GM19438 (cell line): Measurements from ENCODE around the gene INO80E.
"Not testable (repeated sequence)": the region's sequence is repeated elsewhere in the genome, so short reads cannot be mapped to it uniquely, and the experiment has no call there.

ENCODE experiments used
- ATAC-seq: cut with Tn5 transposase; IDR thresholded peaks from one replicate; pipeline ENCODE4 v1.9.1; 2021; ENCODE audit warnings: low read depth; ENCODE audit not compliant: unreplicated experiment

INO80E gene

GRCh38 chr16:30030011-30030685 is 34.1 kb downstream of the INO80E start:
- ATAC-seq: no peak

- ATAC-seq: no peak
Observed at GRCh38 chr16:30030841-30031413, 34.9 kb downstream of the INO80E start, which contains the start of gene TLCD3B. TSS of gene TLCD3B (minus strand) at chr16:30031271. CDS start at chr16:30030527, 744 bp downstream.

DNA sequence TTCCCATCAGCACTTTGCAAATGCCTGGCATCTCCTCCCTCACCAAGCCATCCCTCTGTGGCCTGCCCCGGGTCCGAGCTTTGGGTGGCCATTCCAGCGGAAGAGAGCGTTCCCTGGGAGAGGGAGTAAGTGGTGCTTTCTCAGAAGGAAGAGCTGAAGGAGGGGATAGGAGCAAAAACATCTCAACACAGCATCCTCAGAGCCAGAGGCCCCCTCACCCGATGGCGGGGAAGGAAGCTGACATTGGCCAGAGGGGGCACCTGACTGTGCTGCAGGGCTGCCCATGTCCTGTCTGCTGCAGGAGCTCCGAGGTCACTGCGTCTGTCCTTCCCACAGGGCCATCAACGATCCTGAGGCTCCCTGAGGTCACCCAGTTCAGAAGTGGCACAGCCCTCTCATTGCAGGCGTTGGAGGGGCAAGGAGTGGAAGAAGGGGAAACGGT is 35.5 kb downstream of the INO80E start:
- ATAC-seq: no peak

- ATAC-seq: no peak
Observed at GRCh38 chr16:30032083-30032819, 36.2 kb downstream of the INO80E start.

DNA sequence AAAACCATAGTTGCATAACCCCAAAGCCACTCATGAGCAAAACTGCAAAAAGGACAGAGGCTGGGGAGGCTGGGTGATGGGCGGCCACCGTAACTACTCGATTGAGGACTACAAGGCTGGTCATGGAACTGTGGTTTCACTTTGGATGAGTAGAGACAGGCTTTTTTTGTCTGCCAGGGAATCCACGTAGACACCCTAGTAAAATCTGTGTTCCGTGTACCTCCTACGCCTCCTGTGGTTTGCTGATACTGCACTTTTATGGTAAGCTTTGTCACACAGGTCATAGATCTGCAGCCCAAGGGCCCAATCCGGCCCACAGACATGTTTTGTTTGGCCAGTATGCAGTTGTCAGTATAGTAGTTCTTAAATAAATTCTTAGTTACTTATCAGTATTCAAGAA is 37.2 kb downstream of the INO80E start:
- ATAC-seq: no peak

DNA sequence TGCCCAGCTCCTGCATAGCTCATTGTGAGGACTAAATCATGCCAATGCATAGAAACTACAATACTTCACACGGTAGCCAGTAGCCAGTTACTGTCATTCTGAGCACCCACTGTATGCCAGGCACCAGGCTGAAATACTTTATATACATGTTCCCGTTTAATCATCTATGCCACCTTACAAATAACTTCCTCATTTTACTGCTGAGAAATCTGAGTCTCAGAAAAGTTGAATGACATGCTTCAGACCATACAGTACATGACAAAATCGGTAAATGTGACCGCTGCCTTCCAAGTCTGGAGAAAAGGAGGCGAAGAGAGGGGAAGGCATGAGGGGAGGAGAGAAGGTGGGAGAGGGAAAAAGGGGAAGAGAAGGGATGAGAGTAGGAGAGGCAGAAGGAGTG is 44.2 kb downstream of the INO80E start:
- no peak for ATAC-seq

DNA sequence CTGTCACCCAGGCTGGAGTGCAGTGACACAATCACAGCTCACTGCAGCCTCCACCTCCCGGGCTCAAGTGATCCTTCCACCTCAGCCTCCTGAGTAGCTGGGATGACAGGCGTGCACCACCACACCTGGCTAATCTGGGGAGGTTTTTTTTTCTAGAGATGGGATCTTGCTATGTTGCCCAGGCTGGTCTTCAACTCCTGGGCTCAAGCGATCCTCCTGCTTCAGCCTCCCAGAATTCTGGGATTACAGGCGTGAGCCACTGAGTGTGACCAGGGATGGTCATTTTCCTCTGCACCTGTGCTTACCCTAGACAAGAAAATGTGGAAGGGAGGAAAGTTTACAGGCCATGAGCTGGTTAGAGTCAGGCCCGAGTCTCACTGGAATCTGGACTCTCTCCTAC is 44.6 kb downstream of the INO80E start:
- not testable (repeated sequence) for ATAC-seq

DNA sequence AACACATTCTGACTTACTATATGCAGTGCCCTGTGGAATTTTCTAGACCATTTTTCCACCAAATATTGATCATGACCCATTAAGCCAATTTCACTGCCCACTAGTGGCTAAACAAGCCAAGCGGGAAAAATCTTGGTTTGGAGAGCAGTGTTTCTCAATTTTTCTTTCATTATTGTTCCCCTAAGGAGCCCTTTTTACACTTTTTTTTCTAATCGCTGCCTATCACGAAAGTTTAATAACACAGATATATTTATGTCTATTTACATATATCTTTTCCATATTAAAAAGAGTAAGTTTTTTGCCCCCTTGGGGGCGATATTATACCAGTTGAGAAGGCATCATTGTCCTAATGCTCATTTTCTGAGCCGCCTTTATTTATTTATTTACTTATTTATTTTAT is 45.8 kb downstream of the INO80E start:
- ATAC-seq: no peak

DNA sequence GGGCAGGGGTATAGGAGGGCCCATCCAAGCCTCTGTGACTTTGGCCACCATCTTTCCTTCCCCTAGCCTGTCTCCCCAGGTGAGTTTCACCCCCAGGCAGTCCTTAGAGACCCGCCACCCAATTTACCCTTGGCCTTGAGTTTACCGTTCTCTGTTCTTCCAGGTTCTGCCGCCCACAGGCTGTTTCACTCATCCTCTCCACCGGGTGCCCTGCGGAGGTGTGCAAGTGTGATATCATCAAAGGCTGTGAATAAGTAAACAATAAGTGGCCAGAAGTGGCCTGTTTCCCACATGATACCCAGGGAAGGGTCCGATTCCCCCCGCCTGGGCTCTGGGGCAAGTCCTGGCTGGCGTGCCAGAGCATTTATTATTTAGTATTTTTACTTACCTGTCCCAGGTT is 50.1 kb downstream of the INO80E start:
- ATAC-seq: no peak

GRCh38 chr16:30046588-30046987 is 50.5 kb downstream of the INO80E start:
- no peak for ATAC-seq

DNA sequence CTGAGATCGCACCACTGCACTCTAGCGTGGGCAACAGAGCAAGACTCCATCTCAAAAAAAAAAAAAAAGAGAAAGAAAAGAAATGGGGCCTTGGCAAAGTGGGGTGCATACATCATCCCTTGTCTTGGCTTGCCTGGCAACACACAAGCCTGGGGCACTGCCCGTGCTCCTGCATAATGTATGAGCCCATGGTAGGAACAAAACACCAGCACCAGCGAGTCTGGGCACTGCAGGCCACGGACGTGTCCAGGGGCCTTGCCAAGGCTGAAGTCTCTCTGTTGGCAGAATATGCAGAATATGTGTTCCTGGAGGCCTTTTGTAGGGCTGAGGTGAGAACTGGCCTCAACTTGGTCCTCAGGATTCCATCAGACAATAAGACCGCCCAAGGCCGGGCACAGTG is 53.8 kb downstream of the INO80E start:
- no peak for ATAC-seq

DNA sequence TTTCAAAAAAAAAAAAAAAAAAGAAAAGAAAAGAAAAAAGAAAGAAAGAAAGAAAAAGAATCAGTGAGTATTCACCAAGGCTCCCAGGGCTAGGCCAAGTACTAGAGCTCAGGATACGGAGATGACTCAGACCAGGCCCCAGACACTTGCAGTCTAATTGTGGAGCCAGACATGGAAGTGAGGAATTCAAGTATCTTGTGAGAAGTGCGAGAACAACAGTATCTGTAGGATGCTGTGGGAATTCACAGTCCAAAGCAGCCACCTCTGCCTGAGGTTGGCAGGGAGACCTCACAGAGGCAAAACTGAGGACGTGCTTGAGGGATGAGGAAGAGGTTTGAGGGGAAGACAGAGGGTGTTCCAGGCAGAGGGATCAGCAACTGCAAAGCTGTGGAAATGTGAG is 55.5 kb downstream of the INO80E start:
- ATAC-seq: no peak

DNA sequence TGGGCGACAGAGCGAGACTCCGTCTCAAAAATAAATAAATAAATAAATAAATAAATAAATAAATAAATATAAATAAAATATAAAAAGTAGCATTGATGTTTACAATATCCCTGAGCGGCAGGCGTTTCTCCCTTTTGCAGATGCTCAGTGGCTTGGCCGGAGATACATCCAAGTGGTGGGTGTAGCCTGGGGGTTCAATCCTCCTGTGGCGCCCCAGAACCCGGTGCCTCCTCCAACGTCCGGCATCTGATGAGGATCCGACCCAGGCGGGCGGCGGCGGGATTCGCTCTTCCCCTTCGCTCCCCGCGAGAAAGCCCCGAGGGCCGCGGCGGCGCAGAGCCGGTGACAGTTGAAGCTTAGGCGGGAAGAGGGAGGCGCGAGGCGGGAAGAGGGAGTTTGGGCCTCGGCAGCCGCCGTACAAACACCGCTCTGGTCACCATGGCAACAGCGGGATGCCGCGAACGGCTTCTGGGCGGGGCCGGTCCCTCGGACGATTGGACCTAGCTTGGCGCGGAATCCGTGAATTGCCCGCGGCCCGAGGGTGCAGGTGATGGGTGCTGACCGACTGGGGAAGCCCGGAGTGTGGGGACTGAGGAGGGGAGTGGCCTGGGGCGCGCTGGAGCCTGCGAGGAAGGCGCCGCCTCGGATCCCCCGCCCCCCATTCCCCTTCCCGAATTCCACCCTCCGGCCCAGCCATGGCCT is 56.8 kb downstream of the INO80E start:
- ATAC-seq: peak; percentile 63

- ATAC-seq: no peak
Observed at GRCh38 chr16:30053376-30054015, 57.5 kb downstream of the INO80E start.

- no peak for ATAC-seq
Observed at GRCh38 chr16:30054451-30054850, 58.4 kb downstream of the INO80E start.

DNA sequence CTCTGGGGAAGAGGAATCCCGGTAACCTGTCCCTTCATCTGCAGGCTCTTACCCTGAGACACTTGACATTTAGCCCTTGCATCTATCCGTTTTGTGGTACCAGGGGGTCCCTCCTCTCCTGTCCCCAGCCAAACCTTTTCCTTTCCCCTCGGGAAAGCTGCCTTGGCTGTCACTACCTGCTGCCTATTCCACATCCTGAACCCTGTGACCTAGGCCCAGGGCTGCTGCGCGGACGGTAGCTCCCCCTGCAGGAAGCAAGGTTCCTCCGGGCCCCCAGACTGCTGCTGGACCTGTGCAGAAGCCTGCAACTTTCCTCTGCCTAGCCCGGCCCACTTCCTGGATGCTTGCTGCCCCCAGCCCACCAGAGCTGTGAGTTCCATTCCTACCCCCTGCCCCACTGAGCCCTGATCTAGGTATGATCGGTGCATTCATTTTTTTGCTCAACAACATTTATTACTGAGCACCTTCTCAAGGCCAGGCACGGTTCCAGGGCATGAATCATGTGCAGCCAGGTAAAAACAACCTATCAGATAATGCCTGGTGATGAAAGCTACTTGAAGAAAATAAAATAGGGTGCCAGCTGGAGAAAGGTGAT is 59.0 kb downstream of the INO80E start:
- no peak for ATAC-seq
